HG03097 (cell line): ENCODE results near the gene CPT1B.

Source experiments
- ATAC-seq: cut with Tn5 transposase; IDR thresholded peaks from one replicate; pipeline ENCODE4 v1.9.1; 2021; ENCODE audit not compliant: unreplicated experiment, low FRiP score

CPT1B gene

DNA sequence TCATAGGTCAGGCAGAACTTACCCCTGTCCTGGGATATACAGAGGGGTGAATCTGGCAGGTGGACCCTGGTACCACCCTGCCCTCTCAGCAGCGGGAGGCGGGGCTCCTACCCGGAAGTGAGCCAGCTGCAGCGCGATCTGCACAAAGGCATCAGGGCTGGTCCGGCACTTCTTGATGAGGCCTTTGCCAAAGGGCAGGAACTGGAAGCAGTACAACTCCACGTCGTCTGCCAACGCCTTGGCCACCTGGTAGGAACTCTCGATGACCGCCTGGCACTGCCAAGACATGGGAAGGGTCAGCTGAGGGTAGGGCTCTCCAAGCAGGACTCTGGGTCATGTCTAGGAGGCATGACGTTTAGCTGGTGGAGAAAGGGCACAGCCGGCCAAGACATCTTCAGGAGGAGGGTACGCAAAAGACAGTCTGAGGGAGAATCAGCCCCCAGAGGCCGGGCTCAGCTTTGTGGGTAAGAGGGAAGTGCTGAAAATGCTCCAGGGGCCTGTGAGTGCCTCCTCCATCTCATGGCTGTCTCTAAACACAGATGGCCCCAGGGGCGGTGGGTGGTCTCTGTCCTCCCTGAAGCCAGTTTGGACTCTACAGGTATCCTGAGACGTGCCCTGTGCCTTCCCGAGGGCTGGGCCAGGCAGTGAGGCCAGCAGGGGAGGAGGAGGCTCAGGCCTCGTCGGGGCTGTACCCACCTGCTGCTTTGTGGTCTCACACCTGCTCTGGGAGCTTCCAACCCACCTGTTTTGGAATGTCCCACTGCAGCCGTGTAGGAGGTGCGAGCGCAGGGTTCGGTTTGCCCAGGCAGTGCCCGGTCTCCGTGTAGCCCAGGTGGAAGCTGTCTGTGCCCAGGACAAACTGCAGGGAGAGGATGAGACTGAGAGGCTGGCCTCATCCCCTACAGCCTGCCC, 6.7 kb downstream of the CPT1B start:
- ATAC-seq = no peak

DNA sequence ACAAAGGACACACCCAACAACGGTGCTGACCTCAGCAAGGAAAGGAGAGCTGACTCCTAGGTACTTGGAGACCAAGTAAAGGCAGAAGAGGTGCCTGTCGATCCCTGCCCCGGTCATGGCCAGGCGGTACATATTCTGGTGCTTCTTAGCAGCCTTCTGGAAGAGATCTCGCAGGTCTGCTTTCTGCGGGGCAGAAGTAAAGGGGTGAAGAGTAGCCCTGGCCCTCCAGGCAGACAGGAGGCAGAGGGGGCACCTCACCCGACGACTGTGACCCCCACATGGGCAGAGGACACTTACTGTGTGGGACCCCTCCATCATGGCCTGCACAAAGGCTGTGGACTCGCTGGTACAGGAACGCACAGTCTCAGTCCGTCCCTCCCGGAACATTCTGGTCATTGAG, 7.4 kb downstream of the CPT1B start:
- ATAC-seq = no peak

DNA sequence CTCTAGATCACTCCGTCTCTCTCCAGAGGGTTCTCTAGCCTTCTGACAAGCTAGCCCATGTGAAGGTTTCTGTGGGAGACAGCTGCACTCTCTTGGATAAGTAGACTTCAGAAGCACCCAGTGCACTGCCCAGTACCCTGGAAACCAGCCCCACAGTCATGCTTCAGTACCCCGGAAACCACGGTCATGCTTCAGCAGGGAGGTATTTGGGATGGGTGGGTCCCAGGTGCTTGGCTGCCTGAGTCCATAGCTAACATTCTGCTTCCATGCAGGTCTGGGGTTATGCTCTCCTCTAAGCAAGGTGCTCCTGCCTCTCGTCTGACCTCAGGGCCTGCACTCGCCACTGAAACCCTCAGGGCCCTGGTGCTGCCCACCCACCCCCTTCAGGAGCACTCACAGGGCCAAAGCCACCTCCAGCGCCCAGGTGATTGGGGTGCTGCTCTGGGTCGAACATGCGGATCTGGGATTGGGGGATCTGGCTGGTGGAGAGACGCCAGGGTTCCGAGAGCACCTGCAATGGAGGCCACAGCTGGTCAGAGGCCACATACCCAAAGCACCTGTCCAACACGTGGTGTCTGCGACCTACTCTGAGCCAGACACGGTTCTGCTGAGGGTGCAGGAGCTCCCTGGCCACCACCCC, 8.2 kb downstream of the CPT1B start:
- no peak for ATAC-seq

DNA sequence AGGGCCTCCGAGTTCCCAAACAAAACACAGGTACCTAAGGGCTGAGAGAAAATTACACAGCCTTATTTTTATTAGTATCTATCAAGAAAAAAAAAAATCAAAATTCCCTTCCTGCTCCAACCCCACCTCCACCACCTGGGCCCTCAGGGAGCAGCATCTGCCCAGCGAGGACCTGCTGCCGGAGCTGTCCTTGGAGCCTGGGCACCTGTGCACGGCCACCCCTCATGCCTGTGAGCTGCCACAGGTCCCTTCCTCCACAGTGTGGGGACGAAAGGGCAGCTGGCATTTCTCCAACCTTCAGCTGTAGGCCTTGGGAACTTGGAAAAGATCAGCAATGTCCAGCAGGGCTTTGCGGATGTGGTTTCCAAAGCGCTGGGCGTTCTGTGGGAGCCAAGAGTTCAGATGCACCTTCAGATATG, 9.2 kb downstream of the CPT1B start:
- ATAC-seq = no peak

DNA sequence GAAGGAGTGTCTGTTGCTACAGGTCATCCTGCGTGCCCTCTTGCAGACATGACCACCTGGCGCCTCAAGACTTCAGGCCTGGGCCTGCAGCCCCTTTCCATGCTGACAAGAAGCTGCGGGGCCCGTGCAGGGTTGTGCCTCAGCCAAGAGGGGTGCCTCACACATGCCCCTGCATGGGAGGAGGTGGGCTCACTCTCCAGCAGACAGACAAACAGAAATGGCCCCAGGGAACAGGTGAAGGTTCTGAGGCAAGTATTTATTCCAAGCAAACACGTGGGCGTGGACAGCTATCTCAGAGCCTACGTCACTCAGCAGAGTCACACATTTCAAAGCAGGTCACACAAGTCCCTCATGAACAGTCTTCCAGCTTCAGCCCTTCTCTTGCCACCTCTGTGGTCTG, 9.6 kb downstream of the CPT1B start:
- ATAC-seq = no peak

GRCh38 chr22:50567721-50568252, 10.4 kb downstream of the CPT1B start:
- no peak for ATAC-seq

DNA sequence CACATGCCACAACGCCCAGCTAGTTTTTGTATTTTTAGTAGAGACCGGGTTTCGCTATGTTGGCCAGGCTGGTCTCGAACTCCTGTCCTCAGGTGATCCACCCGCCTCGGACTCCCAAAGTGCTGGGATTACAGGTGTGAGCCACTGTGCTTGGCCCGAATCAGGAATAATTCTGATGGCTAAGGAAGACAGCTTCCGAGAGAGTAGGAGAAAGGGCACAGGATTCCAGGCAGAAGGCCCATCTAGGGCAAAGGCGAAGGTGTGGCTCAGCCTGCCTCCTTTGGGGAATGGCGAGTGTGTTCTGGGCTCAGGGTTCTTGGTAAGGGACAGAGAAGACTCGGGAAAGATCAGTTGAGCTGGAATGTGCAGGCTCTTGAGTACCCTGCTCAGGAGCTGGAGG, 13.9 kb downstream of the CPT1B start:
- no peak for ATAC-seq

- no peak for ATAC-seq
Measured at GRCh38 chr22:50563413-50564160, 14.6 kb downstream of the CPT1B start.

DNA sequence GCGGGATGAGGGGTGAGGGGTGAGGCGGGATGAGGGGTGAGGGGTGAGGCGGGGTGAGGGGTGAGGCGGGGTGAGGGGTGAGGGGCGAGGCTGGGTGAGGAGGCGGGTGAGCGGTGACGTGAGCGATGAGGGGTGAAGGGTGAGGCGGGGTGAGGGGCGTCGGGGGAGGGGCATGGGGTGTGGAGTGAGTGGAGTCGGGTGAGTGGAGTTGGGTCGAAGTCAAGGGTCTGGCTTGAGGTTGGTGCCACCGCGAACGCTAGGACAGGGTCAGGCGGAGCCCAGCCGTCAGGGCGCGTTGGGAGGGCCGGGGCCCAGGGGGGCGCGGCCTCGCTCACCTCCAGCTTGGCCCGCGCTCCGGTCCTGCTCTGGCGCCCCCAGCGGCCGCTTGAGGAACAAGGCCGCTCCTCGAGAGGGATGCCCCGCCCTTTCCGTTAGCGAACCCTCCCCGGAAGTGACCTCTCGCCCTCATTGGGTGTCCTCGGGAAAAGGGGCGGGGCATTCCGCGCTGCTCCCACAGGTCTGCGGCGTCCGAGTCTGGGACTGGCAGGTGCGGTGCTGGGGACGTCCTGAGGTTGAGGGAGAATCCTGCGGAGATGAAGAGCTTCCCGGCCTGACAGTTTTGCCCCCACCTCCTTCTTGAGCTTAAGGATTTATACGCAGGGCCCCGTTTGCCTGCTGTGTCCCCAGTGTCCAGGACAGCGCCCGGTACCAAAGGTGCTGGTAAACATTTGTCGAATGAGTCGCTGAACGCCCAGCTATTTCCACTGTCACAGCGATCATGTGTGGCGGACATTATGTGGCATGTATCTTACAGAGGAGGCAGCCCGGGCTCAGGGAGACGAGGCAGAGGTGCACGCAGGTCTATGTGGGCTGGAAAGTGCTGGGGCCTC, 15.5 kb downstream of the CPT1B start, which contains the start of gene SYCE3:
SYCE3 (minus strand) TSS at position 397 of the 890 bp plus-strand sequence. CDS start 6,514 bp downstream, outside the sequence.
- peak; percentile 94 for ATAC-seq

- no peak for ATAC-seq
Measured at GRCh38 chr22:50561401-50562358, 16.5 kb downstream of the CPT1B start.

- ATAC-seq = no peak
Measured at GRCh38 chr22:50560034-50560433, 18.2 kb downstream of the CPT1B start.

GRCh38 chr22:50556703-50557102, 21.5 kb downstream of the CPT1B start:
- ATAC-seq = no peak

GRCh38 chr22:50553310-50553709, 24.9 kb downstream of the CPT1B start:
- no peak for ATAC-seq

GRCh38 chr22:50551160-50551752, 27.0 kb downstream of the CPT1B start:
- no peak for ATAC-seq

GRCh38 chr22:50550395-50550794, 27.8 kb downstream of the CPT1B start:
- ATAC-seq = no peak

DNA sequence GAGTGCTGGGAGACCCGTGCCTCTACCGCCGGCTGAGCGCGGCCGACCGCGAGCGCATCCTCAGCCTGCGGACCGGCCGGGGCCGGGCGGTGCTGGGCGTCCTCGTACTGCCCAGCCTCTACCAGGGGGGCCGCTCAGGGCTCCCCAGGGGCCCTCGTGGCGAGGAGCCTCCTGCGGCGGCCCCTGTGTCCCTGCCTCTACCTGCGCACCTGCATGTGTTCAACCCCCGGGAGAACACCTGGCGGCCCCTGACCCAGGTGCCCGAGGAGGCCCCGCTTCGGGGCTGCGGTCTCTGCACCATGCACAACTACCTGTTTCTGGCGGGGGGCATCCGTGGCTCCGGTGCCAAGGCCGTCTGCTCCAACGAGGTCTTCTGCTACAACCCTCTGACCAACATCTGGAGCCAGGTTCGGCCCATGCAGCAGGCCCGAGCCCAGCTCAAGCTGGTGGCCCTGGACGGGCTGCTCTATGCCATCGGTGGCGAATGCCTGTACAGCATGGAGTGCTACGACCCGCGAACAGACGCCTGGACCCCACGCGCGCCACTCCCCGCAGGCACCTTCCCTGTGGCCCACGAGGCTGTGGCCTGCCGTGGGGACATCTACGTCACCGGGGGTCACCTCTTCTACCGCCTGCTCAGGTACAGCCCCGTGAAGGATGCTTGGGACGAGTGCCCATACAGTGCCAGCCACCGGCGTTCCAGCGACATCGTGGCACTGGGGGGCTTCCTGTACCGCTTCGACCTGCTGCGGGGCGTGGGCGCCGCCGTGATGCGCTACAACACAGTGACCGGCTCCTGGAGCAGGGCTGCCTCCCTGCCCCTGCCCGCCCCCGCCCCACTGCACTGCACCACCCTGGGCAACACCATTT, 29.1 kb downstream of the CPT1B start:
- no peak for ATAC-seq
